Upper lobe of left lung (tissue), 6 donors: ENCODE measurements around the gene CTSS. TPM values are rescaled to one million over a fixed set of nuclear protein-coding genes. Genes with fewer than 3 reads are reported as not detected.
A peak's percentile ranks its signal among the peaks of the same experiment; 100 is the strongest.
"Not testable (repeated sequence)": the region's sequence is repeated elsewhere in the genome, so short reads cannot be mapped to it uniquely, and the experiment has no call there.

ENCODE experiments used
- ATAC-seq, 2 donors: fragments of 200-7000 bp; cut with Tn5 transposase; one replicate each; pipeline ENCODE4 v1.9.1; 2022; ENCODE audit warnings: mild to moderate bottlenecking in 2 of 2, moderate library complexity in 2 of 2; ENCODE audit not compliant: low FRiP score in 2 of 2
- DNase-seq, 2 donors: peaks; one replicate each; pipeline ENCODE4 v3.0.0-alpha.2; 2019 to 2020
- H3K27ac ChIP-seq, 4 donors: fragments of 200-600 bp; sonication (generic); one replicate each; pipeline ENCODE4 v1.5.1; 2016 to 2019
- H3K27me3 ChIP-seq, 4 donors: fragments of 200-600 bp; sonication (generic); one replicate each; pipeline ENCODE4 v1.5.1; 2017 to 2019
- H3K36me3 ChIP-seq, 4 donors: fragments of 200-600 bp; sonication (generic); one replicate each; pipeline ENCODE4 v1.5.1; 2016 to 2019
- H3K4me1 ChIP-seq, 4 donors: fragments of 200-600 bp; sonication (generic); one replicate each; pipeline ENCODE4 v1.5.1; 2018 to 2019
- H3K4me3 ChIP-seq, 4 donors: fragments of 200-600 bp; sonication (generic); one replicate each; pipeline ENCODE4 v1.5.1; 2017 to 2019; ENCODE audit warnings: mild to moderate bottlenecking in 2 of 4, moderate library complexity in 1 of 4
- H3K9me3 ChIP-seq, 4 donors: fragments of 200-600 bp; sonication (generic); one replicate each; pipeline ENCODE4 v1.5.1; 2018 to 2019
- CTCF ChIP-seq, 6 experiments: fragments of 450-650 bp in 4 of 6; fragments of 200-600 bp in 2 of 6; sonication (generic) in 2 of 6; IDR thresholded peaks; one replicate each; pipeline ENCODE4 v1.5.1; 2016 to 2019; ENCODE audit warnings: antibody characterized with exemption in 6 of 6
- EP300 ChIP-seq, 4 donors: sonication (generic); formaldehyde crosslinking; IDR thresholded peaks; one replicate each; pipeline ENCODE4 v1.5.1; 2017; ENCODE audit warnings: antibody characterized with exemption in 4 of 4, control low read depth in 2 of 4
- POLR2A ChIP-seq, 4 donors: fragments of 450-650 bp; IDR thresholded peaks; one replicate each; pipeline ENCODE4 v1.5.1; 2016 to 2017; ENCODE audit warnings: antibody characterized with exemption in 4 of 4, mild to moderate bottlenecking in 2 of 4
- POLR2AphosphoS5 ChIP-seq, 2 donors: sonication (generic); formaldehyde crosslinking; IDR thresholded peaks; one replicate each; pipeline ENCODE4 v1.5.1; 2017; ENCODE audit warnings: antibody characterized with exemption in 2 of 2
- WGBS, 2 donors: methylation state at CpG; one replicate each; pipeline ENCODE4 v1.1.5; 2017 to 2018; 5-methylcytosine and 5-hydroxymethylcytosine counted together
- total RNA-seq, 6 donors: library from RNA; depleted of rRNA in 4 of 6; stranded (reverse); fragments of >200 nt in 4 of 6; gene quantifications; one replicate each; pipeline versions ENCODE4 v1.1.0 to v1.2.1, GENCODE V29; 2016 to 2021
- donor health status: DM: no; HTN: no; CAD: no; lungs with moderate emphysema.
- donor health status: DM: no; HTN: yes; CAD: no; lungs with severe emphysema.

CTSS gene
- total RNA-seq, 6 donors from 2014 or later = 153 to 625 (median 455) TPM

- 76 to 80% methylated on average over 3 of the region's 3 CpGs for WGBS, 2 donors
- DNase-seq = no peak
- Histone ChIP-seq H3K27ac (no peak overlapping the region), H3K9me3 (no peaks in the 10 kb centered on the region), H3K36me3 (peaks cover 0 to 21% (median 2%) of the 10 kb centered on the region in 4 donors), H3K4me3 (no peak overlapping the region), H3K27me3 (no peaks in the 10 kb centered on the region), H3K4me1 (peaks cover 0 to 11% (median 6%) of the 10 kb centered on the region in 4 donors)
- no peak for ATAC-seq
- TF ChIP-seq POLR2A (IDR thresholded peaks at IDR 0.05) (no peak), CTCF (IDR thresholded peaks at IDR 0.05) (no peak), EP300 (IDR thresholded peaks at IDR 0.05) (no peak), POLR2AphosphoS5 (IDR thresholded peaks at IDR 0.05) (no peak)
Observed at GRCh38 chr1:150804671-150805070, 39.1 kb upstream of the CTSS start.

GRCh38 chr1:150799089-150799488 is 33.5 kb upstream of the CTSS start:
- ATAC-seq (no peak), DNase-seq (no peak)
- H3K27me3 ChIP-seq = no peaks in the 10 kb centered on the region
- WGBS, 2 donors = 89 to 97% methylated on average over 5 of the region's 5 CpGs
- no peak overlapping the region for H3K27ac ChIP-seq
- no peaks in the 10 kb centered on the region for H3K9me3 ChIP-seq
- no peak overlapping the region for H3K4me3 ChIP-seq
- peaks cover 2 to 70% (median 18%) of the 10 kb centered on the region in 4 donors for H3K36me3 ChIP-seq
- no peak for TF ChIP-seq POLR2A (IDR thresholded peaks at IDR 0.05)
- no peak for TF ChIP-seq POLR2AphosphoS5 (IDR thresholded peaks at IDR 0.05)
- no peak for TF ChIP-seq EP300 (IDR thresholded peaks at IDR 0.05)
- no peak for TF ChIP-seq CTCF (IDR thresholded peaks at IDR 0.05)
- H3K4me1 ChIP-seq = no peaks in the 10 kb centered on the region

- Histone ChIP-seq H3K4me3 (no peak overlapping the region), H3K27me3 (no peaks in the 10 kb centered on the region), H3K4me1 (no peaks in the 10 kb centered on the region), H3K9me3 (no peaks in the 10 kb centered on the region), H3K27ac (no peak overlapping the region), H3K36me3 (peaks cover 2 to 64% (median 18%) of the 10 kb centered on the region in 4 donors)
- WGBS, 2 donors = 77 to 84% methylated on average over 4 of the region's 4 CpGs
- ATAC-seq (no peak), DNase-seq (no peak)
- no peak for TF ChIP-seq POLR2A (IDR thresholded peaks at IDR 0.05)
- TF ChIP-seq CTCF (IDR thresholded peaks at IDR 0.05) = no peak
- TF ChIP-seq EP300 (IDR thresholded peaks at IDR 0.05) = no peak
- TF ChIP-seq POLR2AphosphoS5 (IDR thresholded peaks at IDR 0.05) = no peak
Observed at GRCh38 chr1:150798525-150798924, 32.9 kb upstream of the CTSS start.

- Histone ChIP-seq H3K4me3 (no peak overlapping the region), H3K36me3 (peaks cover 0 to 49% (median 18%) of the 10 kb centered on the region in 4 donors), H3K27ac (no peak overlapping the region), H3K9me3 (no peaks in the 10 kb centered on the region), H3K4me1 (peaks cover 0 to 8% (median 0%) of the 10 kb centered on the region in 4 donors), H3K27me3 (no peaks in the 10 kb centered on the region)
- DNase-seq (no peak), ATAC-seq (no peak)
- TF ChIP-seq CTCF (IDR thresholded peaks at IDR 0.05) = no peak
- TF ChIP-seq EP300 (IDR thresholded peaks at IDR 0.05) = no peak
- TF ChIP-seq POLR2A (IDR thresholded peaks at IDR 0.05) = no peak
- 88 to 91% methylated on average over 3 of the region's 3 CpGs for WGBS, 2 donors
Observed at GRCh38 chr1:150796374-150796773, 30.8 kb upstream of the CTSS start.

- not testable (repeated sequence) for H3K9me3 ChIP-seq, H3K4me3 ChIP-seq, ATAC-seq, H3K27me3 ChIP-seq, DNase-seq
- WGBS, 2 donors = 93 to 95% methylated on average over 3 of the region's 3 CpGs
- peak overlapping the region in 1 of 4 donors; percentile 30 for H3K27ac ChIP-seq
- H3K36me3 ChIP-seq = peaks cover 0 to 40% (median 10%) of the 10 kb centered on the region in 4 donors
- peaks cover 0 to 17% (median 0%) of the 10 kb centered on the region in 4 donors for H3K4me1 ChIP-seq
Observed at GRCh38 chr1:150793778-150794177, 28.2 kb upstream of the CTSS start.
